PFSK-1 (cell line): ENCODE results near the gene INPP4A.

Experiments
- POLR2AphosphoS5 ChIP-seq: IDR thresholded peaks from 2 replicates; pipeline ENCODE4 v1.6.1; 2012; ENCODE audit warnings: low read depth, mild to moderate bottlenecking, control low read depth, low read length, moderate library complexity
- REST ChIP-seq, 2 experiments: IDR thresholded peaks; 2 replicates each; pipeline versions ENCODE4 v1.6.1 to v1.8.0; 2011 to 2012; ENCODE audit warnings: low read depth in 2 of 2, low read length in 2 of 2, control low read depth in 1 of 2, inconsistent platforms in 1 of 2, mild to moderate bottlenecking in 1 of 2, moderate library complexity in 1 of 2; ENCODE audit not compliant: insufficient read depth in 1 of 2
- SIN3A ChIP-seq: IDR thresholded peaks from 2 replicates; pipeline ENCODE4 v1.6.1; 2012; ENCODE audit warnings: mild to moderate bottlenecking, low read length, moderate library complexity, borderline replicate concordance; ENCODE audit not compliant: insufficient read depth
- TAF1 ChIP-seq: IDR thresholded peaks from 2 replicates; pipeline ENCODE4 v1.6.1; 2012; ENCODE audit warnings: low read length, control low read depth, borderline replicate concordance; ENCODE audit not compliant: insufficient read depth

GRCh38 chr2:98547092-98547790 lies 102.6 kb downstream of the INPP4A start:
- TF ChIP-seq POLR2AphosphoS5 (no peak), SIN3A (no peak), REST (IDR thresholded peaks at IDR 0.05; ENCODE audit: insufficient read depth in 1 of 2, low read depth in 2 of 2, low read length in 2 of 2) (no peak), TAF1 (no peak)
